Measurements from ENCODE around the gene WASF3.

Gene WASF3

GRCh38 chr13:26544707-26545106 is 12.8 kb upstream of the WASF3 start:
- Histone ChIP-seq H3K79me2 (ENCODE audit: control insufficient read depth, insufficient read depth, low read length, unreplicated experiment) (no peaks in the 10 kb centered on the region), H3K4me3 (ENCODE audit: low read depth, low read length) (no peak overlapping the region), H3K27ac (ENCODE audit: low read depth, low read length) (no peak overlapping the region), H2AFZ (ENCODE audit: low read length, unreplicated experiment) (no peak overlapping the region), H3K27me3 (ENCODE audit: insufficient read depth, low read length) (no peaks in the 10 kb centered on the region), H3K4me1 (ENCODE audit: control insufficient read depth, insufficient read depth, low read length, unreplicated experiment) (peaks cover 7% of the 10 kb centered on the region), H3K36me3 (ENCODE audit: insufficient read depth, low read length) (no peaks in the 10 kb centered on the region)

GRCh38 chr13:26548205-26548765 is 9.2 kb upstream of the WASF3 start:
- Histone ChIP-seq H3K27ac (ENCODE audit: low read depth, low read length) (no peak overlapping the region), H3K79me2 (ENCODE audit: control insufficient read depth, insufficient read depth, low read length, unreplicated experiment) (no peaks in the 10 kb centered on the region), H3K4me3 (ENCODE audit: low read depth, low read length) (no peak overlapping the region), H3K36me3 (ENCODE audit: insufficient read depth, low read length) (no peaks in the 10 kb centered on the region), H3K4me1 (ENCODE audit: control insufficient read depth, insufficient read depth, low read length, unreplicated experiment) (peaks cover 6% of the 10 kb centered on the region), H2AFZ (ENCODE audit: low read length, unreplicated experiment) (no peak overlapping the region), H3K27me3 (ENCODE audit: insufficient read depth, low read length) (no peaks in the 10 kb centered on the region)

- Histone ChIP-seq H2AFZ (ENCODE audit: low read length, unreplicated experiment) (no peak overlapping the region), H3K27ac (ENCODE audit: low read depth, low read length) (no peak overlapping the region), H3K4me1 (ENCODE audit: control insufficient read depth, insufficient read depth, low read length, unreplicated experiment) (peaks cover 6% of the 10 kb centered on the region), H3K36me3 (ENCODE audit: insufficient read depth, low read length) (no peaks in the 10 kb centered on the region), H3K4me3 (ENCODE audit: low read depth, low read length) (no peak overlapping the region), H3K79me2 (ENCODE audit: control insufficient read depth, insufficient read depth, low read length, unreplicated experiment) (no peaks in the 10 kb centered on the region), H3K27me3 (ENCODE audit: insufficient read depth, low read length) (no peaks in the 10 kb centered on the region)
Measured at GRCh38 chr13:26549713-26550112, 7.8 kb upstream of the WASF3 start.

GRCh38 chr13:26551255-26551860 is 6.1 kb upstream of the WASF3 start:
- Histone ChIP-seq H2AFZ (ENCODE audit: low read length, unreplicated experiment) (no peak overlapping the region), H3K27me3 (ENCODE audit: insufficient read depth, low read length) (no peaks in the 10 kb centered on the region), H3K36me3 (ENCODE audit: insufficient read depth, low read length) (no peaks in the 10 kb centered on the region), H3K4me3 (ENCODE audit: low read depth, low read length) (no peak overlapping the region), H3K79me2 (ENCODE audit: control insufficient read depth, insufficient read depth, low read length, unreplicated experiment) (no peaks in the 10 kb centered on the region), H3K4me1 (ENCODE audit: control insufficient read depth, insufficient read depth, low read length, unreplicated experiment) (peaks cover 6% of the 10 kb centered on the region), H3K27ac (ENCODE audit: low read depth, low read length) (no peak overlapping the region)

- H3K4me1 ChIP-seq (ENCODE audit: control insufficient read depth, insufficient read depth, low read length, unreplicated experiment), result peaks cover 5% of the 10 kb centered on the region
- H3K27me3 ChIP-seq (ENCODE audit: insufficient read depth, low read length), result no peaks in the 10 kb centered on the region
- no peak overlapping the region for H3K4me3 ChIP-seq (ENCODE audit: low read depth, low read length)
- no peak overlapping the region for H2AFZ ChIP-seq (ENCODE audit: low read length, unreplicated experiment)
- no peaks in the 10 kb centered on the region for H3K36me3 ChIP-seq (ENCODE audit: insufficient read depth, low read length)
- H3K27ac ChIP-seq (ENCODE audit: low read depth, low read length), result no peak overlapping the region
- H3K79me2 ChIP-seq (ENCODE audit: control insufficient read depth, insufficient read depth, low read length, unreplicated experiment), result peaks cover 24% of the 10 kb centered on the region
Measured at GRCh38 chr13:26555413-26555812, 2.1 kb upstream of the WASF3 start.

- peaks cover 40% of the 10 kb centered on the region for H3K79me2 ChIP-seq (ENCODE audit: control insufficient read depth, insufficient read depth, low read length, unreplicated experiment)
- H3K27me3 ChIP-seq (ENCODE audit: insufficient read depth, low read length), result no peaks in the 10 kb centered on the region
- no peaks in the 10 kb centered on the region for H3K36me3 ChIP-seq (ENCODE audit: insufficient read depth, low read length)
- H3K4me3 ChIP-seq (ENCODE audit: low read depth, low read length), result peak overlapping the region; percentile 68
- no peak overlapping the region for H3K27ac ChIP-seq (ENCODE audit: low read depth, low read length)
- peaks cover 16% of the 10 kb centered on the region for H3K4me1 ChIP-seq (ENCODE audit: control insufficient read depth, insufficient read depth, low read length, unreplicated experiment)
- peak overlapping the region; percentile 38 for H2AFZ ChIP-seq (ENCODE audit: low read length, unreplicated experiment)
Measured at GRCh38 chr13:26557051-26557392, 461 bp upstream of the WASF3 start.

GRCh38 chr13:26558074-26558805 is 757 bp downstream of the WASF3 start:
- no peaks in the 10 kb centered on the region for H3K27me3 ChIP-seq (ENCODE audit: insufficient read depth, low read length)
- H3K79me2 ChIP-seq (ENCODE audit: control insufficient read depth, insufficient read depth, low read length, unreplicated experiment), result peaks cover 48% of the 10 kb centered on the region
- peak overlapping the region; percentile 67 for H2AFZ ChIP-seq (ENCODE audit: low read length, unreplicated experiment)
- H3K4me1 ChIP-seq (ENCODE audit: control insufficient read depth, insufficient read depth, low read length, unreplicated experiment), result peaks cover 19% of the 10 kb centered on the region
- H3K27ac ChIP-seq (ENCODE audit: low read depth, low read length), result no peak overlapping the region
- H3K4me3 ChIP-seq (ENCODE audit: low read depth, low read length), result peak overlapping the region; percentile 88
- H3K36me3 ChIP-seq (ENCODE audit: insufficient read depth, low read length), result no peaks in the 10 kb centered on the region

GRCh38 chr13:26558987-26559386 is 1.5 kb downstream of the WASF3 start:
- Histone ChIP-seq H2AFZ (ENCODE audit: low read length, unreplicated experiment) (peak overlapping the region; percentile 67), H3K4me1 (ENCODE audit: control insufficient read depth, insufficient read depth, low read length, unreplicated experiment) (peaks cover 19% of the 10 kb centered on the region), H3K36me3 (ENCODE audit: insufficient read depth, low read length) (no peaks in the 10 kb centered on the region), H3K27me3 (ENCODE audit: insufficient read depth, low read length) (no peaks in the 10 kb centered on the region), H3K4me3 (ENCODE audit: low read depth, low read length) (peak overlapping the region; percentile 88), H3K27ac (ENCODE audit: low read depth, low read length) (no peak overlapping the region), H3K79me2 (ENCODE audit: control insufficient read depth, insufficient read depth, low read length, unreplicated experiment) (peaks cover 52% of the 10 kb centered on the region)

GRCh38 chr13:26560456-26560855 is 3.0 kb downstream of the WASF3 start:
- H3K79me2 ChIP-seq (ENCODE audit: control insufficient read depth, insufficient read depth, low read length, unreplicated experiment), result peaks cover 65% of the 10 kb centered on the region
- H2AFZ ChIP-seq (ENCODE audit: low read length, unreplicated experiment), result no peak overlapping the region
- H3K4me3 ChIP-seq (ENCODE audit: low read depth, low read length), result no peak overlapping the region
- H3K36me3 ChIP-seq (ENCODE audit: insufficient read depth, low read length), result no peaks in the 10 kb centered on the region
- H3K27ac ChIP-seq (ENCODE audit: low read depth, low read length), result no peak overlapping the region
- no peaks in the 10 kb centered on the region for H3K27me3 ChIP-seq (ENCODE audit: insufficient read depth, low read length)
- H3K4me1 ChIP-seq (ENCODE audit: control insufficient read depth, insufficient read depth, low read length, unreplicated experiment), result peaks cover 19% of the 10 kb centered on the region

- peaks cover 71% of the 10 kb centered on the region for H3K79me2 ChIP-seq (ENCODE audit: control insufficient read depth, insufficient read depth, low read length, unreplicated experiment)
- no peak overlapping the region for H3K4me3 ChIP-seq (ENCODE audit: low read depth, low read length)
- H3K27ac ChIP-seq (ENCODE audit: low read depth, low read length), result peak overlapping the region; percentile 42; the same call in 1 of the 2 replicates
Measured at GRCh38 chr13:26561067-26561466, 3.6 kb downstream of the WASF3 start.

More at GRCh38 chr13:26561067-26561466, 3.6 kb downstream of the WASF3 start:
- H3K27me3 ChIP-seq (ENCODE audit: insufficient read depth, low read length), result no peaks in the 10 kb centered on the region
- peaks cover 19% of the 10 kb centered on the region for H3K4me1 ChIP-seq (ENCODE audit: control insufficient read depth, insufficient read depth, low read length, unreplicated experiment)
- H3K36me3 ChIP-seq (ENCODE audit: insufficient read depth, low read length), result no peaks in the 10 kb centered on the region
- H2AFZ ChIP-seq (ENCODE audit: low read length, unreplicated experiment), result no peak overlapping the region

All from ACC112 (cell line).